Measurements from ENCODE around the gene SMARCE1.

The SMARCE1 gene

DNA sequence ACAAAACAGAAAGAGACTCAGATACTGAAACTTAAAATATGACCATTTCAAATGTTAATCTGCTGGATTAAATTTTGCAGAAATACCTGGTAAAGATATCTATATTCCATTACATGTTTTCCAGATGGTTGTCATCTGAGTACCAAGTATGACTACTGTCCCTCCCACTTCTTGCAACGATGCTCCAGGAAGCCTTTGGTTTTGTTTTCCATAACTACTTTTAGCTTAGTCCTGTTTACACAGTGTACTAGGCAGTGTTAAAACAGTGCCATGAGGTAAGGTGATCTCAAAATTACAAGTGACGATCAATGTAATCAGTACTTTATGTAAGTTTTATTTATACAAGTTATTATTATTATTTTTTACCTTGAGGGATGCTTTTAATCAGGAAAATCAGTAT lies 17.8 kb downstream of the SMARCE1 start:
- Histone ChIP-seq H3K4me1 (ENCODE audit: insufficient read depth, low read length) (no peaks in the 10 kb centered on the region), H2AFZ (ENCODE audit: low read depth, low read length) (no peak overlapping the region), H3K36me3 (ENCODE audit: insufficient read depth, low read length) (peaks cover 81% of the 10 kb centered on the region), H3K9me3 (ENCODE audit: insufficient read depth, low read length, severe bottlenecking) (no peaks in the 10 kb centered on the region), H3K4me3 (ENCODE audit: low read depth in 1 of 2, low read length in 2 of 2) (no peak overlapping the region), H3K27me3 (ENCODE audit: insufficient read depth, low read length, poor library complexity) (no peaks in the 10 kb centered on the region), H3K79me2 (ENCODE audit: insufficient read depth, low read length) (no peaks in the 10 kb centered on the region), H3K27ac (ENCODE audit: low read length) (no peak overlapping the region), H3K9ac (ENCODE audit: low read depth, low read length) (no peak overlapping the region), H4K20me1 (ENCODE audit: insufficient read depth, low read length) (no peaks in the 10 kb centered on the region; the same call in 1 of the 2 replicates), H3K4me2 (ENCODE audit: insufficient read depth, low read length) (no peak overlapping the region)
- DNase-seq = no peak
- TF ChIP-seq, protein P1, sequence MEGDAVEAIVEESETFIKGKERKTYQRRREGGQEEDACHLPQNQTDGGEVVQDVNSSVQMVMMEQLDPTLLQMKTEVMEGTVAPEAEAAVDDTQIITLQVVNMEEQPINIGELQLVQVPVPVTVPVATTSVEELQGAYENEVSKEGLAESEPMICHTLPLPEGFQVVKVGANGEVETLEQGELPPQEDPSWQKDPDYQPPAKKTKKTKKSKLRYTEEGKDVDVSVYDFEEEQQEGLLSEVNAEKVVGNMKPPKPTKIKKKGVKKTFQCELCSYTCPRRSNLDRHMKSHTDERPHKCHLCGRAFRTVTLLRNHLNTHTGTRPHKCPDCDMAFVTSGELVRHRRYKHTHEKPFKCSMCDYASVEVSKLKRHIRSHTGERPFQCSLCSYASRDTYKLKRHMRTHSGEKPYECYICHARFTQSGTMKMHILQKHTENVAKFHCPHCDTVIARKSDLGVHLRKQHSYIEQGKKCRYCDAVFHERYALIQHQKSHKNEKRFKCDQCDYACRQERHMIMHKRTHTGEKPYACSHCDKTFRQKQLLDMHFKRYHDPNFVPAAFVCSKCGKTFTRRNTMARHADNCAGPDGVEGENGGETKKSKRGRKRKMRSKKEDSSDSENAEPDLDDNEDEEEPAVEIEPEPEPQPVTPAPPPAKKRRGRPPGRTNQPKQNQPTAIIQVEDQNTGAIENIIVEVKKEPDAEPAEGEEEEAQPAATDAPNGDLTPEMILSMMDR (IDR thresholded peaks at IDR 0.05; ENCODE audit: borderline replicate concordance, extremely low read depth, low read length, poor library complexity, severe bottlenecking) = no peak
- no peak for TF ChIP-seq EZH2 (IDR thresholded peaks at IDR 0.05; ENCODE audit: borderline replicate concordance, low read depth, low read length, severe bottlenecking)
- ATAC-seq (ENCODE audit: insufficient read depth, low read depth) = no peak

GRCh38 chr17:40625311-40625710 lies 22.3 kb downstream of the SMARCE1 start:
- no peaks in the 10 kb centered on the region for H4K20me1 ChIP-seq (ENCODE audit: insufficient read depth, low read length)
- no peaks in the 10 kb centered on the region for H3K79me2 ChIP-seq (ENCODE audit: insufficient read depth, low read length)
- ATAC-seq (ENCODE audit: insufficient read depth, low read depth) = no peak
- H3K36me3 ChIP-seq (ENCODE audit: insufficient read depth, low read length) = peaks cover 36% of the 10 kb centered on the region
- H3K4me2 ChIP-seq (ENCODE audit: insufficient read depth, low read length) = no peak overlapping the region
- no peak overlapping the region for H2AFZ ChIP-seq (ENCODE audit: low read depth, low read length)
- no peak for TF ChIP-seq EZH2 (IDR thresholded peaks at IDR 0.05; ENCODE audit: borderline replicate concordance, low read depth, low read length, severe bottlenecking)
- TF ChIP-seq, protein P1 (IDR thresholded peaks at IDR 0.05; ENCODE audit: borderline replicate concordance, extremely low read depth, low read length, poor library complexity, severe bottlenecking) = no peak
- no peak for DNase-seq
- H3K9ac ChIP-seq (ENCODE audit: low read depth, low read length) = no peak overlapping the region
- H3K27me3 ChIP-seq (ENCODE audit: insufficient read depth, low read length, poor library complexity) = no peaks in the 10 kb centered on the region
- H3K4me3 ChIP-seq (ENCODE audit: low read depth in 1 of 2, low read length in 2 of 2) = no peak overlapping the region
- H3K27ac ChIP-seq (ENCODE audit: low read length) = no peak overlapping the region
- peaks cover 18% of the 10 kb centered on the region for H3K4me1 ChIP-seq (ENCODE audit: insufficient read depth, low read length)
- no peaks in the 10 kb centered on the region for H3K9me3 ChIP-seq (ENCODE audit: insufficient read depth, low read length, severe bottlenecking)

DNA sequence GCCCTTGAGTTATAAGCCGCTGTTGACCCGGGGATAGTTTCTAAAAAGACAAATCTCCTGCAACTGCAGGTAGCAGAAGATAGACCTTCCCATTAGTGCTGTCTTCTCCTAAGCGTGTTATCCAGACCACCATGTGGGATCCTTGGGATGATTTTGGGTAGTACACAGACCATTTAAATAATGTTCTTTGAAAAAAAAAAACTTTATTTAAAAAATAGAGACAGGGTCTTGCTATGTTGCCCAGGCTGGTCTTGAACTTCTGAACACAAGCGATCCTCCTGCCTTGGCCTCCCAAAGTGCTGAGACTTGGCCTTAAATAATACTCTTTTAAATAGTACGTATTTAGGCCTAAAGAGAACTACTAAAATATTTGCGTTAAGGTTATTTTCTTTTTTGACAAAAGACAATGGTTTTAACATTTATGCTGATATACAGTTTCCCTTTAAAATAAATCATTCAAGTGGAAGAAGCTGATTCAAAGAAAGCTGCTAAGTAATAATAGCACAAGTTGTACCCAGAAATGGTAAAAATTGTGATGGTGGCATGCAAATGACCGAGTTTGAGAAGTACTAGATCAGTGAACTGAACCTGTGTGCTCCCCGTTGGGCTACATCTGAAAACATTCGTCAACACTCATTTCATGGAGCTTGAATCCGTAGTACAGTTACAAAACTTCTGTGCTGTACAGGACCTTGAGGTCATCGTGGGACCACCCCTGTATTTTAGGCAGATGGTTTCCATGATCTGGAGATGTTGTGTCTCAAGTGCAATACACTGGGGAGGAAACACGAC lies 24.0 kb downstream of the SMARCE1 start:
- H3K27ac ChIP-seq (ENCODE audit: low read length) = no peak overlapping the region
- no peaks in the 10 kb centered on the region for H3K27me3 ChIP-seq (ENCODE audit: insufficient read depth, low read length, poor library complexity)
- no peaks in the 10 kb centered on the region for H3K9me3 ChIP-seq (ENCODE audit: insufficient read depth, low read length, severe bottlenecking)
- H3K4me3 ChIP-seq (ENCODE audit: low read depth in 1 of 2, low read length in 2 of 2) = no peak overlapping the region
- TF ChIP-seq, protein P1 (IDR thresholded peaks at IDR 0.05; ENCODE audit: borderline replicate concordance, extremely low read depth, low read length, poor library complexity, severe bottlenecking) = no peak
- no peak overlapping the region for H3K4me2 ChIP-seq (ENCODE audit: insufficient read depth, low read length)
- no peak overlapping the region for H3K9ac ChIP-seq (ENCODE audit: low read depth, low read length)
- no peaks in the 10 kb centered on the region for H3K79me2 ChIP-seq (ENCODE audit: insufficient read depth, low read length)
- ATAC-seq (ENCODE audit: insufficient read depth, low read depth) = no peak
- H3K4me1 ChIP-seq (ENCODE audit: insufficient read depth, low read length) = peaks cover 18% of the 10 kb centered on the region
- H2AFZ ChIP-seq (ENCODE audit: low read depth, low read length) = no peak overlapping the region
- H3K36me3 ChIP-seq (ENCODE audit: insufficient read depth, low read length) = peaks cover 19% of the 10 kb centered on the region
- no peaks in the 10 kb centered on the region for H4K20me1 ChIP-seq (ENCODE audit: insufficient read depth, low read length)
- DNase-seq = no peak
